Nephron (organoid): Measurements from ENCODE around the gene SLC38A3.

Experiments
- H3K27ac Mint-ChIP-seq, 3 experiments: 2 replicates each; pipeline ENCODE4 v1.8.0; 2020; ENCODE audit warnings: mixed read lengths in 3 of 3, mild to moderate bottlenecking in 2 of 3, moderate library complexity in 1 of 3
- H3K27me3 Mint-ChIP-seq: 2 replicates; pipeline ENCODE4 v1.8.0; 2021; ENCODE audit warnings: low read depth, mild to moderate bottlenecking, moderate library complexity, mixed read lengths
- H3K36me3 Mint-ChIP-seq: 2 replicates; pipeline ENCODE4 v1.8.0; 2020; ENCODE audit warnings: low read depth, mixed read lengths
- H3K4me1 Mint-ChIP-seq: 2 replicates; pipeline ENCODE4 v1.8.0; 2020; ENCODE audit warnings: mixed read lengths
- H3K4me3 Mint-ChIP-seq, 3 experiments: 2 replicates each; pipeline ENCODE4 v1.8.0; 2020; ENCODE audit warnings: mild to moderate bottlenecking in 3 of 3, mixed read lengths in 3 of 3, moderate library complexity in 2 of 3
- H3K9me3 Mint-ChIP-seq: 2 replicates; pipeline ENCODE4 v1.8.0; 2020; ENCODE audit warnings: mixed read lengths
- TF ChIP-seq, protein P1 (sequence below), 3 experiments: fragments of 200-600 bp; sonication (generic); IDR thresholded peaks; one replicate each; pipeline ENCODE4 v1.5.0; 2021; ENCODE audit warnings: antibody characterized with exemption in 3 of 3; ENCODE audit not compliant: unreplicated experiment in 3 of 3

SLC38A3 gene

DNA sequence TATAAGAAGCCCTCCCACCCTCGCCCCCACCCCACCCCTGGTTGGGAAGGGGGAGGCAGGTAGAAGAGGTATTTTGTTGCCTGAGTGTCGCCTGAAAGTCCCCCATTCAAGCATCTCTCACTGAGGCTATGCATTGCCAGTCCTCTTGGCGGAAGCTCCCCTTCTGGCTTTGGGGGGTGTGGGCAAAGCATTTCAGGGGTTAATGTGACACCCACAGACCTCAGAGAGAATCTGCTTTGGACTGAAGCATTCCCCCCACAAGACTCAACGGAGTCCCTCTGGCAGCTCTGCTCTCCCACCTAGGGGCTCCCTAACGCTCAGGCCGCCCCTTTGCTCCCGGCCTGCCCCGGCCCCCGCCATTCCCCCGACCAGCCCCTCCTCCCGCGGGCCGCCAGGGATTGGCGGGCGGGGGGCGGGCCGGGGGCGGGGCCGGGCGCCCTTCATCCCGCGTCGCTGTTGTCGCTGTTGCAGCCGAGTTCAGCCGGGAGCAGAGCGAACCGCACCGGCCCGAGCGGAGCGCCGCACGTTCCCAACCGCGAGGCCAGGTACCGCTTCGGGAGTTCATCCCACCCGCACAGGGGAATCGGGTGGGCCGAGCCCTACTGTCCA lies at the start of gene SLC38A3:
Gene SLC38A3 (plus strand): TSS at position 468 of the 609 bp plus-strand sequence. CDS start 8,929 bp downstream, outside the sequence.
- H3K36me3 Mint-ChIP-seq: no peaks in the 10 kb centered on the region
- peaks cover 45% of the 10 kb centered on the region for H3K27me3 Mint-ChIP-seq
- no peak within 1 kb of the TSS for H3K27ac Mint-ChIP-seq
- TF ChIP-seq, protein P1, sequence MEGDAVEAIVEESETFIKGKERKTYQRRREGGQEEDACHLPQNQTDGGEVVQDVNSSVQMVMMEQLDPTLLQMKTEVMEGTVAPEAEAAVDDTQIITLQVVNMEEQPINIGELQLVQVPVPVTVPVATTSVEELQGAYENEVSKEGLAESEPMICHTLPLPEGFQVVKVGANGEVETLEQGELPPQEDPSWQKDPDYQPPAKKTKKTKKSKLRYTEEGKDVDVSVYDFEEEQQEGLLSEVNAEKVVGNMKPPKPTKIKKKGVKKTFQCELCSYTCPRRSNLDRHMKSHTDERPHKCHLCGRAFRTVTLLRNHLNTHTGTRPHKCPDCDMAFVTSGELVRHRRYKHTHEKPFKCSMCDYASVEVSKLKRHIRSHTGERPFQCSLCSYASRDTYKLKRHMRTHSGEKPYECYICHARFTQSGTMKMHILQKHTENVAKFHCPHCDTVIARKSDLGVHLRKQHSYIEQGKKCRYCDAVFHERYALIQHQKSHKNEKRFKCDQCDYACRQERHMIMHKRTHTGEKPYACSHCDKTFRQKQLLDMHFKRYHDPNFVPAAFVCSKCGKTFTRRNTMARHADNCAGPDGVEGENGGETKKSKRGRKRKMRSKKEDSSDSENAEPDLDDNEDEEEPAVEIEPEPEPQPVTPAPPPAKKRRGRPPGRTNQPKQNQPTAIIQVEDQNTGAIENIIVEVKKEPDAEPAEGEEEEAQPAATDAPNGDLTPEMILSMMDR (IDR thresholded peaks at IDR 0.05; ENCODE audit: unreplicated experiment in 3 of 3): no peak
- no peaks in the 10 kb centered on the region for H3K9me3 Mint-ChIP-seq
- peak within 1 kb of the TSS; percentile 58 to 78 (median 71) for H3K4me3 Mint-ChIP-seq
- peaks cover 24% of the 10 kb centered on the region for H3K4me1 Mint-ChIP-seq

DNA sequence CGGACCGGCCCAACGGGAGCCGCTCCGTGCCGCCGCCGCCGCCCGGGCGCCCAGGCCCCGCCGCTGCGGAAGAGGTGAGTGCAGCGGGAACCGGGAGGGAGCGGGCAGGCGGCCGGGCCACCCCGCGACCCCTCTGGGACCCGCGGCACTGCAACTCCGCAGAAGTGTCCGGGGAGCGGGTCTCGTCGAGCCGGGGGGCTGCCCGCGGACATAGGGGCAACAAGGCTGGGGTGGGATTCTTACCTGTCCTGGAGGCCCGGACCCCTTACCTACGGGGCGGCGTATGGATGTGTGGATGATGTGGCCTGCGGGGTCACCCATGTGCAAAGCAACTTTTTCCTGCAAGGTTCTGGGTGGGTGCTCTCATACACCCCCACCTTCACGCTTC lies 49.6 kb upstream of the SLC38A3 start:
- Mint-ChIP-seq H3K9me3 (no peaks in the 10 kb centered on the region), H3K27me3 (peaks cover 15% of the 10 kb centered on the region)
- TF ChIP-seq, protein P1 (IDR thresholded peaks at IDR 0.05; ENCODE audit: unreplicated experiment in 3 of 3): no peak

GRCh38 chr3:50155891-50156290 lies 49.2 kb upstream of the SLC38A3 start:
- peaks cover 15% of the 10 kb centered on the region for H3K27me3 Mint-ChIP-seq
- H3K36me3 Mint-ChIP-seq: no peaks in the 10 kb centered on the region
- H3K9me3 Mint-ChIP-seq: no peaks in the 10 kb centered on the region
- TF ChIP-seq, protein P1 (IDR thresholded peaks at IDR 0.05; ENCODE audit: unreplicated experiment in 3 of 3): no peak
- H3K4me3 Mint-ChIP-seq: peak overlapping the region; percentile 93 to 99 (median 96)
- H3K27ac Mint-ChIP-seq: peak overlapping the region; percentile 84 to 97 (median 90)
- H3K4me1 Mint-ChIP-seq: peaks cover 62% of the 10 kb centered on the region

More for the DNA sequence above, 49.6 kb upstream of the SLC38A3 start:
- Mint-ChIP-seq H3K36me3 (no peaks in the 10 kb centered on the region), H3K4me1 (peaks cover 66% of the 10 kb centered on the region), H3K4me3 (peak overlapping the region; percentile 93 to 99 (median 96)), H3K27ac (peak overlapping the region; percentile 84 to 97 (median 90))

GRCh38 chr3:50156549-50157493 lies 48.2 kb upstream of the SLC38A3 start:
- Mint-ChIP-seq H3K4me3 (peak overlapping the region; percentile 93 to 99 (median 96)), H3K27me3 (peaks cover 15% of the 10 kb centered on the region), H3K4me1 (peaks cover 62% of the 10 kb centered on the region), H3K9me3 (no peaks in the 10 kb centered on the region), H3K36me3 (peaks cover 4% of the 10 kb centered on the region), H3K27ac (peak overlapping the region; percentile 84 to 97 (median 90))
- TF ChIP-seq, protein P1 (IDR thresholded peaks at IDR 0.05; ENCODE audit: unreplicated experiment in 3 of 3): no peak

GRCh38 chr3:50157827-50158529 lies 47.1 kb upstream of the SLC38A3 start:
- Mint-ChIP-seq H3K9me3 (no peaks in the 10 kb centered on the region), H3K4me1 (peaks cover 60% of the 10 kb centered on the region), H3K4me3 (peak overlapping the region; percentile 93 to 99 (median 96)), H3K27me3 (peaks cover 15% of the 10 kb centered on the region), H3K27ac (peak overlapping the region; percentile 77 to 97 (median 84)), H3K36me3 (peaks cover 12% of the 10 kb centered on the region)
- TF ChIP-seq, protein P1 (IDR thresholded peaks at IDR 0.05; ENCODE audit: unreplicated experiment in 3 of 3): no peak
